ENCODE data around the gene TTC28. TPM values are rescaled to one million over a fixed set of nuclear protein-coding genes. Genes with fewer than 3 reads are reported as not detected.

TTC28 gene
- total RNA-seq, 1 donor: 19.7 TPM

DNA sequence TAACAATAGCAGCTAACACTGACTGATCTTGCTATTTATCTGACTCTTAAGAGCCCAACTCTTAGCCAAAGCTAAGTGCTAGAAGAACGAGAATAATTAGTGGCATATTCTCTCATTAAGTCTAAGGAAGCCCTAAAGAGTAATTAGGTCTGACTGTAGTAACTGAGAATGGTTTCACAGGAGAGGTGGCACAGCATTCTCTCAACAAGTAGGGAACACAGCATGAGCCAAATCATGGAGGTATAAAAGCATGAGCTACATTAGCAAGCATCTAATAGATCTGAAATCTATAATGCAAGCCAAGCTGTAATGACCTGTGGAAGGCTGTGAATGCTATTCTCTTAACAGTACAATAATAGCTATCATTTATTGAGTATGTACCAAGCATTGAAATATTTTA lies 230.6 kb downstream of the TTC28 start:
- no peak for DNase-seq (ENCODE audit: low read depth in 2 of 3, low spot score in 2 of 3)

DNA sequence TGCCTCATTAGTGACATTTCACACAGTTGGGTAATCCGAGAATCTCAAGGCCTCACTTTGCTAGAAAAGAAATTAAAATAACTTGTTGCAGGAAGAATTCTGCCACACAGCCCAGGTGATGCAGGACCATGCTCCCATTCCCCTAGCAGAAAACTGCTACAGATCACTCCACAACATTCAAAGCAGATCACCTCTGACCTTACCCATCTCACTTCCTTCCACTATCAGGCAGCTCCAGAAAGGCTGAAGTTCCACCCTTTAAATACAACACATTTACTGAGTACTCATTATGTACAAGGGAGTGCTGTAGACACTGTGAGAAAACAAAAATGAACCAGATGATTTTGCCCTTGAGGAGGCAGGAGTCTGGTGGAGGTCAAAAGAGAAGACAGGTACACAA lies 231.0 kb downstream of the TTC28 start:
- DNase-seq (ENCODE audit: low read depth in 2 of 3, low spot score in 2 of 3): no peak

DNA sequence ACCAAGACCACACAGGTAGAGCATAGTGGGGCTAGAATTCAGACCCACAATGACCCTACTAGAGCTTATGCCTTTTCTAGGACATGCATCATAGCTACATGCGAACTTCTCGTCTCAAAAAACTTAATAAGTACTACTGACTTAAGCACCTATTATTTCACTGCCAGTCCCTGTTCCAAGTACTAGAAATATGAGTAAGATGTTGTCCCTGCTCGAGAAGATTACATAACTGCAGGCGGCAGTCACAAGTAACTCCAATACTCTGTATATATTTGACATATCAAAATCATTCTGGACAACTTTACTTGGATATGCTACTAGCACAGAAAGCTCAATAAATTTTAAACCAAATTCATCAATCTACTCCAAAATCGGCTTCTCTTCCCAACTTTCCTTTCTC lies 235.0 kb downstream of the TTC28 start:
- no peak for DNase-seq (ENCODE audit: low read depth in 2 of 3, low spot score in 2 of 3)

DNA sequence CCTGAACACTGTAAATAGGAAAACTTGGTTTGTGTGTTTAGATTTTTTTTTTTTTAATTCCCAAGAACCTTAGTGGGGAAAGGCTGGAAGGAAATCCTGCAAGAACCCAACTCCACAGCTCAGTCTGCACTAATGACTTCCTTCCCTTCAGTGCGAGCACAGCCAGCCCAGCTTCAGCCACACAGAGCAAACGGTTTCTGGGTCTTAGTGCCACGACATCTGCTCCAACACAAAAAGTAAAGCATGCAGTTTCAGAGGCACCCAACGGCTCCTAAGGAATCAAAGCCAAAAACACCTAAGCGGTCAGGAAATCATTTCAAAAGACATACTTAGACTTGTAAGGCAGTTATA lies 236.1 kb downstream of the TTC28 start:
- peak in 2 of 3 donors; percentile 48 to 80 for DNase-seq (ENCODE audit: low read depth in 2 of 3, low spot score in 2 of 3)

DNA sequence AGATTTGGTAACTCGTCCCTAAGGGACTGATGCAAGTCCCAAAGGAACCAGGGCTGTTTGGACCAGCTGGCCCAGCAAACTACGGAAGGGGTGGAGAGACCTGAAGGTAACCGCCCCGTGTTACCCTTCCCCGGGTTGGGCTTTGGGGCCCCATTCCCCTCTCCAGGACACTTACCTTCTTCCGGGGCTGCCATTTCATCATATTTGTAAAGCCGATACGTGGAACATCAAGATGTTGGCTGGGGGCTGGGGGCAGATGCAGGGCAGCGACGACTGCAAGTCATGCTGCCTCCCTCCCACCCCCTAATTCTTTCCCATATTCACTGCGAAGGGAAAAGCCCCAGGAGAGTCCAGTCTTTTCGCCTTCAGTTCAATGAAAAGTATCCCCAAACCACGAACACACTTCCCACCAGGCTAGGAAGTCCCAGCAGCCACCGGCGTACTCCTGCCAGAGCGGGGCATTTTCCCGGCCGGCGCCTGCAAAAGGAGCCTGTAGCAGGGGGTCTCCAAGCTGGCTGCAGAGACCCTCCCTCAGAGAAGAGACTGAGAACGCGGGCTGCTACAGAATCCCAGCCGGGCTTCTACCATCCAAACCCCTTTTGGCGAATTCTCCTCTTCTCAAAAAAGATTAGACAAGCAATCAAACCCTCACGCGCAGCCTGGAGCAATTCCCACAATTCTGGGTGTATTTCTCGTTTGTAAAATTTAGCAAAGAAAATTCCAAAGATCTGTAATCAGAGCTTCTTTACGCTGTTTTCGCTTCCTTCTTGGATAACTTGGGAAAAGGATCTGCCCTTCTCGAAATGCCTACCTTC lies 236.7 kb downstream of the TTC28 start:
- peak in 2 of 3 donors; percentile 29 to 47 for DNase-seq (ENCODE audit: low read depth in 2 of 3, low spot score in 2 of 3)

DNA sequence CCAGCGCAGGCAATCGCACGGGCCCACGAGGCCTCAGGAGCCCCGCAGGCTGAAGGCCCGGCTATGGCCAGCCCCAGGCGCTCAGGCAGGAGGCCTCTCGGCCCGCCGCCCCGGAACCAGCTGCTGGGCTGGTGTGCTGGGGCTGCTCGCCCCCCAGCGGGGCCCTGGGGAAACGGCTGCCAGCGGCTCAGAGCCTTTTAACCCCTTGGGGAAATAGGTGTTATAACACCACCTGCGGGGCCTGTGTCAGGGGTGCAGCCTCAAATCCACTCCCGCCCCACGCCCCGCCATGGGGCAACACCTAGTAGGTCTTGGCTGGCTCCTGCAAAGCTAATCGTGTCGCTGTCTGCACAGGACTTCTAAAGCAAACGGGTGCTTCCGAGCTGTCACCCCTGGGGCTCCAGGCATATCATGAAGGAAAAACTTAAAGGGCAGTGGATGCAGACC lies 237.4 kb downstream of the TTC28 start:
- peak; percentile 24 to 88 (median 83) for DNase-seq (ENCODE audit: low read depth in 2 of 3, low spot score in 2 of 3)

DNA sequence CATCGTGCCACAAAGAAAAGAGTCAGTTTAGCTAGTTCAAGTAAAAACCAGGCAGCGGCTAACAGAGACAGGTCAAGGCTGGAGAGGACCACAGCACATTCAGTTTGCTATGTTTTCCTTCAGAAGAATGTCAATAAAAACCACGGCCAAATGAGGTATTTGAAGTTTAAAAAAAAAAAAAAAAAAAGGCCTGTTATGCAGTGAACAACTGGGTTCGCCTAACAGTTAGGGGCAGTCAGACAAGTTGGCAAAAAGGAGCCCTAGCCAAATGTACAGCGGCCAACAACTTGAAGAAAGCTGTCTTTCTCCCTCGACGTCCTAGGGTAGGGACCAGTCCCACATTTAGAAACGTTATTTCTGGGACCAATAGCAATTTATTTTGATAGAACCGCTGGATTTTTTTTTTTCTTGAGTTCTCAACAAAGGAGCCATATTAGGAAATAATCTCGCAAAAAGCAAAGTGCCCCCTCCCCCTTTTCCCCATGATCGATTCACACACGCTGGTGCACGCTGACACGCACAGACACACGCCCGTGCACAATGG lies 237.8 kb downstream of the TTC28 start:
- DNase-seq (ENCODE audit: low read depth in 2 of 3, low spot score in 2 of 3): no peak

DNA sequence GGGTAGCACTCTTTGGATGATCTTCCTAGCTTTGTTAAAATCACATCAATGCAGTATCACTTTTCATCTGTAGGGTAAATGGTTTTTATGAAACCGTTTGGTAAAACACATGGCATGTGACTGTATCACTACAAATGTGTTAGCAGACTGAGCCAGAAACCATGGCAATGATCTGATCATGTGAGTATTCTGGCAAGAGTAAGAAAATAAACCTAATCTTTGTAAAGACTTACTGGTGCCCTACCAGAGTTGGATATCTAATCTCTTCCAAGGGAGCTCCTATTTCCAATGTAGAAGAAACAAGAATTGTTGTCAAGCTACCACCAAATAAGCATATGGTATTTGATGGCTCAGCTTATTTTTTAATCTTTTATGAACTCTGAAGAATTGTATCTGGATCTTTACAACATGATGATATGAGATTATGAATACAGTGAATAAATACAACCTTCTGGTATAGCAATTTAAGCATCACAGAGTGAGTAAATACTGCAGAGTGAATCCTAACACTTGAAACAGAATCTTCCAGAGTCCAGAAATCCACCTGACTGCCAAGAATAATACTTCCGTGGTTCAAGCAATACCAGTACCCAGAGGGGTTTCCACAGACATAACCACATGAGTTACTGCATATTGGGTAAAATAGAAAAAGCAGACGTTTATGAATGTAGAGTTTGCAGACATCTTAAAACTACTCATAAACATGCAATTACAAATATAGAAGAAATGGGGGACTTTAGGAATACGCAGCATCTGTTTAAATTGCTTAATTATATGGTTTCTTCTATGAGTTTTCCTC lies 238.8 kb downstream of the TTC28 start:
- DNase-seq (ENCODE audit: low read depth in 2 of 3, low spot score in 2 of 3): peak in 1 of 3 donors; percentile 28

DNA sequence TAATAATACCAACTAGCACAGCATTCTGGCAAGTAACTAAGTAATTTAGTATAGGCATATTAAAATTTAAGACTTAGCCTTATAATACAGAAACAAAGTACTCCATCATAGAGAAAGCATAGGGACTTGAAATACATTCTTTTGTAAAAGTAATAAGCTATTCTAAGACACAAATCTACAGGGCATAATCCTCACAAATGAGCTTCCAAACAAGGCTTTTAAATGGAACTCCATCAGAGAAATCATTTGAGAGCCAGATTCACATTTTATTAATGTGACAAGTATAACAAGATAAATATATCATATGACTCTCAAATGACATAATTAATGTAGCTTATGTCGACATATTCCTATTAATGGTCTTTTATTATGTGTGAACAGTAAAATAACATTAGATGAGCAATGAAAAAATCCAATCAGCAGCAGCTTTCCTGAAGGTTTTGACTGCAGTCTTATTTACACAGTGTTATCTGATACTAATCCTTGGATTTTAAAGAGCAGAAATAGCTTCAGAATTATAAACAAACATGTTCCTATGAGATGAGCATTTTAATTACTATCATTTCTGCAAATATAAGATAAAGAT lies 241.4 kb downstream of the TTC28 start:
- no peak for DNase-seq (ENCODE audit: low read depth in 2 of 3, low spot score in 2 of 3)

DNA sequence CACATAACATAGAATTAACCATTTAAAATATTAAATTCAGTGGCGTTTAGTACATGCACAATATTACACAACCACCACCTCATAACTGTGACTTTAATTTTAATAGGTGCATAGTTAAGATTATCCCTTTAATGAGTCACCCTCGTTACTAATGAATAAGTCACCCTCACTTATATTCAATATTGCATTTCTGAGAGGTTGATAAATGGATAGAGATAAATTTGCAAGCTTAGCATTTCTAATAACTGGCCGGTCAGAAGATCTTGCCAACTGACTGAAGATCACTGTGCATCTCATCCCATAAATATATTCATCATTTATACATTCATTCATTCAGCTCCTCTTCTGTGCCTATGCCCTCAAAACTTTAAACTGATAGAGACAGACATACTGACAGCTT lies 243.7 kb downstream of the TTC28 start:
- no peak for DNase-seq (ENCODE audit: low read depth in 2 of 3, low spot score in 2 of 3)

DNA sequence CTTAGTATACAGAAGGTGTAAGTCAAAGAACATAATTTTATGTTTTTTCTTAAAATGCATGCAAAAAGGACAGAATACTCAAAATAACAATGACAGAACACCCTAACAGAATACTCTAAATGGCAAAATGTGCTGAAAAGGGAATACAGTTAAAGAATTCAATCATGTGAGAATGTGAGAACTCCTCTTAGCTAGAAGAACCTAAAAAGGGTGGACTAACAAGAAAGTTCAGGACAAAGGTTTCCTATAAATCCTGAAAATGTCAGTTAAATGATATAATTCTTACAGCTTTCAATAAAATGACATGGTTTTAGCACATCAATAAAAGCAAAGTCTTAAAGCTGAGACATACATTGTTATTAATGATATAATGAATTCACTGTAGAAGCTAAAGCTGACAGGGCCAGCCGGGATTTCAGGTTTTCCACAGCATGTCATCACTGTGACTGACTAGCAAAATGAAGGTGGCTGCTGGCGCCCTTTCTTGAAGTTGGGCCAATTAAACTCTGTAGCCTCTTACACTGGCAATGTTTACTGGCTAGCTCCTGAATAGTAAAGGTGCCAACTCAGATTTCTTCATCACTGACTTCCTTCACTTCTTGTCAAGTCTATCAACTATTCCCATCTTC lies 244.4 kb downstream of the TTC28 start:
- DNase-seq (ENCODE audit: low read depth in 2 of 3, low spot score in 2 of 3): no peak

DNA sequence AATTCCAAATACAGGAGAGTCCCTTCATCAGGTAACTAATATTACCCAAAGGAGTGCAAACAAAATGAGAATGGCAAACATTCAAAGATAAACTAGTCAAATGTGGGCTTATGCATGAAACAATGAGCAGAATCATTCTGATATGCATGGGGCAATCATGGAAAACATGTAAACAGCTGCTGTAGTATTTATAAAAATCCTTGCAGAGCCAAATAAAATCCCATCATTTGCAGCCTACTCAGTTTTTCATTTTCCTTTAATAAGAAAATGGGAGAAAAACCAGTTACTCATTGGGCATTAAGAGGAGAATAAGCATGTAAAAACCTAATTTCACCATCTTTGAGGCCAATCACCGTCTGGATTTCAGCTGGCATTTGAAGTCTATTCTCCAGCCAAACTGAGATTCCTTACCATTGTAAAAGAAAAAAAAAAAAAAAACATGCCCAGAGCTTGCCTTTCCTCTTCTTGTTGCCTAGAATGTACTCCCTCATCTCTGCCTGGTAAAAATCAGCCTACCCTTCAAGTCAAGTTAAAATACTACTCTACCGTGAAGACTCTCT lies 249.1 kb downstream of the TTC28 start:
- no peak for DNase-seq (ENCODE audit: low read depth in 2 of 3, low spot score in 2 of 3)

DNA sequence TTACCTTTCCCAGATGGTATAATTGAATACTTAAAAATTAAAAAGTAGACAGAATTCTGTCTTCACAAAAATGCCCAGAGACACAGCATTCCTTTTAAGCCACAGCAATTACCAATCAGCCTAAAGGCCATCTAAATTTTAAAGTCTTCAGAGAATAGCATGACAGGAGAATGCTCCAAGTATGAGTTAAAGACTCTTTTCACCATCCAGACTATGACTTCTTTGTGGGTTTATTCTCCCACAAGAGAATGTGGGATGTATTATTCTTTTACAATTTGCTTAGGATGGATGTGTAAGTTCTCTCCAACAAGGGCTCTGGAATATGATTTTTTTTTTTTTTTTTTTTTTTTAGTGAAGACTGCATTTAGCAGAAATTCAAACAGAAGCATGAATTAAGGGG lies 249.9 kb downstream of the TTC28 start:
- DNase-seq (ENCODE audit: low read depth in 2 of 3, low spot score in 2 of 3): no peak

DNA sequence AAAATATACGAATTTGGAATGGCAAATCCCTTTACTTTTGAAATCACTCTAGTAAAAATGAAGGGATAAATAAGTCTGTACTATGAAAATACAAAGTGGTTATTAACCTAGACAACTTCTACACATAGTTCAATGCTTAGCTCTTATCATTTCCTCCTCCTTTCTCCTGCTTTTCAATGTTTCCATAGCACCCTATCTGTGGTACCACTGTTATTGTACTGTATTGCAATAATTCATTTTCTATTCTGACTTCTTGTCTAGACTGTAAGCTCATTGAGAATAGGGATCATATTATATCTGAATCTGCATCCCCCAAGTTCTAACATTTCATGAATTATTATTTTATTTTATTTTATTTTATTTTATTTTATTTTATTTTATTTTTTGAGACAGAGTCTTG lies 251.4 kb downstream of the TTC28 start:
- DNase-seq (ENCODE audit: low read depth in 2 of 3, low spot score in 2 of 3): peak in 1 of 3 donors; percentile 30

DNA sequence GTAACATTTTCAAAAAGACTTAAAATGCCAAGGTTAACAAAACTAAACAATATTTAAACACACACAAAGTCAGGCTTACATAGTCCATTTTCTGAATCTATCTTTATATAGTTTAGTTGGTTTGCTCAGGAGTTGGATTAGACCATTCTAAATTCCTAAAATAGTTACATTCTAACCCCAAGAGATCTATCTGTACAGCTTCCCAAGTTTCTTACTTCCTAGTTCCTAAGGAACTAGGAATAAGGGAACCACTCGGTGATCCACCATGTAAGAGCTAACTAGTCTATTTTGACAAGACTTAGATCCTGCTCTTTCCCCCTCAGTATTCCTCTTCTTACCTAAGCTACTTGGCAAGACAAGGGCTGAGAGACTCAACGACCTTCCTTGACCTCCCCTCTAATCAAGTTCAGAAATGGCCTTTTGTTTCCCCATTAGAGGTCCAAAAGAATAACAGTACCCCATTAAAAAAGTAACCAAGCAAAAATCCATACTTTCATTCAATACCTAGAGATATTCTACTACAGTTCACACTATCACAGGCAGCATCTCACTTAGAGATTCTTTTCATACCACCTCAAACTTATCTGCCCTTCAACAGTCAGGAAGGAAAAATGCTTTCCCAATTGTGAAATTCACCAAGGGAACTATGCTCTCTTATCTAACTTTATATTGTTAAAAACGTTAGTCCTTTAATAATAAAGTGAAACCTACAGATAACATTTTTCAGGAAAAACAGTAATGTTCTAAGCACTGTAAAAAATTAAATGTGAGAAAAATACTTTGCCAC lies 253.1 kb downstream of the TTC28 start:
- DNase-seq (ENCODE audit: low read depth in 2 of 3, low spot score in 2 of 3): no peak

DNA sequence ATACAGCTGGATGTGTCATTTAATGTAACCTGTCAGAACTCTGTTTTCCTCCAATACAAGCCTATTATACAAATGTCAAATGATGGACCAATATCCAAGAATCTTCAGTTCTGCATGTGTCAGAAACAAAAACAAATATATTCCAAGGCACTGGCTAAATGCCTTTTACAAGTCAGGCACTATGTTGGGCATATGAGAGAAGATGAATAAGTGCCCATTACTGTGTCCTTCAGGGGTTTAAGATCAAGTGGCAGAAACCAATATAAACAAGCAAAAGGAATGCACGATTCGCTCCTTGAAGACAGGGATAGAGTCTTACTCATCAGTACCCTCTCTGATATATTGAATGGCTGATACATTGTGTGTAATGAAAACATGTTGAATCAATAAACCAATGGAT lies 254.4 kb downstream of the TTC28 start:
- no peak for DNase-seq (ENCODE audit: low read depth in 2 of 3, low spot score in 2 of 3)

DNA sequence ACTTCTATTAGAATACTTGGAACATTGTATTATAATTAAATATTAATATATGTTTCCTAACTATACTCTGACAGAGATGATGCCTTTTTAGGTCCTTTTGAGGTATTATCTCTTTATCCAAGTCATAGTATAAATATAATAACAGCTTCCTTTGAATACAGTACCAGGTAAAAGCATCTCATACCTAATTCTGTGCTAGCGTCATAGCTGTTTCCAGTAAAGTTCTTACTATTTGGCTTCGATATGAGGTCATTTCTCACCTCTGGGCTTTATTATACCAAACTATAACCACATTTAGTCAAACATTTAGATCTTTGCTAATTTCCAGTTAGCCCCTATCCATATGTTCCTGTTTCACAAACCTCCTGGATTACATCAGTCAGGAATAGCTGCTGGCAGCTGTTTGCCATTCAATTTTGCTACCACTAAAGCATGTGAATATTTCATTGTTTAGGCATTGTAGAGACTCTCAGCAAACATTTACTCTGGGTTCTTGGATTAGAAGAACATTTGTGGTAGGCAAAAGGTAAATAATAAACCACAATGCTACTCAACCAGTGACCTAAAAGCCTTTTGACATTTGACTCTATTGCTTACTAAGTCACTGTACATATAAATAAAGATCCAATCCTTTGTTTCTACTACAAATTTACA lies 255.1 kb downstream of the TTC28 start:
- no peak for DNase-seq (ENCODE audit: low read depth in 2 of 3, low spot score in 2 of 3)

DNA sequence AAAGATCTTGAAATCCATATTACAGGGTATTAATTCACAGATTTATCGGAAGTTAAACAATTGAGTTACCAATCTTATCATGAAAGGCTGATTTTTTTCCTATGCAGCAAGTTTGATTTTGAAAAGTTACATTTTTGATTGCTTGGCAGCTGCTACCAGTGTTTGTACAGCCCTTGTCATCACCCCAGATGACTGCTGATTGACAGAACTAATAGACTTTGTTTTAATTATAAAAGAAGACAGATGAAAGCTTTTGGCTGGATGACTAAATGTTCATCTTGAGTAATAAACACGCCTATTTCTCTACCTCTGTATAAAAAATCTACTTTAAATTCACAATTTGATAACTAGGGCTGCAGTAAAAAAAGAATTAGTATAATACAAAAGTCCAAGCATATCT lies 259.7 kb downstream of the TTC28 start:
- DNase-seq (ENCODE audit: low read depth in 2 of 3, low spot score in 2 of 3): no peak

DNA sequence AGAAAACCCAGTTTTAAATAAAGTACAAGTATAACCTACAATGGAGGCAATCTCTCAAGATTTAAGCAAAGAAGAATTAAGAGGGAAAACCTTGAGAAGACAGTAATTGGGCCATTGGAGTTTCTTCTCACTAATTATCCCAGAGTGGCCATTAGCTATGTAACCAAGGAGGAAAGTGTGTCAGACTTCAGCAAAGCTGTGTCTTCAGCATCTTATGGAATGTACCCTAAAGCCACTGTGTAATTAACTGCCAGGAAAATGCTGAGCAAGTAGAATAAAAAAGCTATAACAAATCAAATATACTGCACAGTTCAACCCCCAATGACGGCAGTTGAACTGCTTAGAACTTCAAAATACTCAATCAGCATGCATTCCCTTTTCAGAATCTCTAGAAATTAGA lies 261.6 kb downstream of the TTC28 start:
- no peak for DNase-seq (ENCODE audit: low read depth in 2 of 3, low spot score in 2 of 3)

All from hematopoietic multipotent progenitor cell (in vitro differentiated cells).